Neural progenitor cell (in vitro differentiated cells): ENCODE data around the gene CHRNA5. TPM values are rescaled to one million over a fixed set of nuclear protein-coding genes. Genes with fewer than 3 reads are reported as not detected.

Experiments used
- DNase-seq: peaks from one replicate; pipeline ENCODE4 v3.0.0-alpha.2; 2016; ENCODE audit warnings: low spot score
- H2AFZ ChIP-seq: fragments of 200-600 bp; sonication (generic); replicated peaks from 2 replicates; pipeline ENCODE4 v1.6.1; 2016; ENCODE audit warnings: antibody characterized with exemption
- H3F3A ChIP-seq: fragments of 200-600 bp; sonication (generic); 2 replicates; pipeline ENCODE4 v1.6.1; 2016; ENCODE audit warnings: antibody characterized with exemption, low read depth
- H3K27ac ChIP-seq: fragments of 200-600 bp; sonication (generic); 2 replicates; pipeline ENCODE4 v1.5.1; 2016; ENCODE audit warnings: mild to moderate bottlenecking
- H3K27me3 ChIP-seq: fragments of 200-600 bp; sonication (generic); 2 replicates; pipeline ENCODE4 v1.6.1; 2016; ENCODE audit warnings: mild to moderate bottlenecking, moderate library complexity
- H3K36me3 ChIP-seq: fragments of 200-600 bp; sonication (generic); 2 replicates; pipeline ENCODE4 v1.5.1; 2016
- H3K4me1 ChIP-seq: fragments of 200-600 bp; sonication (generic); 2 replicates; pipeline ENCODE4 v1.6.1; 2016; ENCODE audit warnings: mixed run types
- H3K4me2 ChIP-seq: fragments of 200-600 bp; sonication (generic); 2 replicates; pipeline ENCODE4 v1.6.1; 2016
- H3K4me3 ChIP-seq: fragments of 200-600 bp; sonication (generic); 2 replicates; pipeline ENCODE4 v1.5.1; 2016
- H3K79me2 ChIP-seq: fragments of 200-600 bp; sonication (generic); 2 replicates; pipeline ENCODE4 v1.6.1; 2016; ENCODE audit warnings: low read depth
- H3K9ac ChIP-seq: fragments of 200-600 bp; sonication (generic); 2 replicates; pipeline ENCODE4 v1.6.1; 2016
- H3K9me3 ChIP-seq: fragments of 200-600 bp; sonication (generic); 2 replicates; pipeline ENCODE4 v1.5.1; 2016; ENCODE audit warnings: low read depth
- H4K20me1 ChIP-seq: fragments of 200-600 bp; sonication (generic); 2 replicates; pipeline ENCODE4 v1.6.1; 2016; ENCODE audit warnings: low read depth
- H3K27ac Mint-ChIP-seq: 3 replicates; pipeline ENCODE4 v1.8.0; 2021; ENCODE audit warnings: mixed read lengths
- H3K27me3 Mint-ChIP-seq: 2 replicates; pipeline ENCODE4 v1.8.0; 2022; ENCODE audit warnings: low read depth, mild to moderate bottlenecking, inconsistent platforms, moderate library complexity, mixed read lengths; ENCODE audit not compliant: insufficient read depth
- H3K36me3 Mint-ChIP-seq: 3 replicates; pipeline ENCODE4 v1.8.0; 2021; ENCODE audit warnings: mixed read lengths
- H3K4me1 Mint-ChIP-seq: 3 replicates; pipeline ENCODE4 v1.8.0; 2021; ENCODE audit warnings: mixed read lengths
- H3K4me3 Mint-ChIP-seq: 3 replicates; pipeline ENCODE4 v1.8.0; 2021; ENCODE audit warnings: mild to moderate bottlenecking, moderate library complexity, mixed read lengths
- H3K9me3 Mint-ChIP-seq: 3 replicates; pipeline ENCODE4 v1.8.0; 2020; ENCODE audit warnings: mixed read lengths
- CTCF ChIP-seq: fragments of 200-600 bp; sonication (generic); IDR thresholded peaks from 2 replicates; pipeline ENCODE4 v1.5.1; 2017; ENCODE audit warnings: antibody characterized with exemption, mild to moderate bottlenecking
- EZH2 ChIP-seq: fragments of 200-600 bp; sonication (generic); IDR thresholded peaks from 2 replicates; pipeline ENCODE4 v1.6.1; 2017; ENCODE audit warnings: antibody characterized with exemption, mild to moderate bottlenecking, moderate library complexity
- EZH2phosphoT487 ChIP-seq: fragments of 200-600 bp; sonication (generic); IDR thresholded peaks from 2 replicates; pipeline ENCODE4 v1.6.1; 2017; ENCODE audit warnings: antibody characterized with exemption
- total RNA-seq: library from RNA; depleted of rRNA; stranded (reverse); fragments of >200 nt; gene quantifications from 2 replicates; pipeline ENCODE4 v1.2.3, GENCODE V29; 2015; ENCODE audit warnings: low replicate concordance

The CHRNA5 gene
- total RNA-seq, 1 donor from 2014 or later: 46.9 TPM

- no peak overlapping the region for H3K27ac Mint-ChIP-seq
- Histone ChIP-seq H2AFZ (no peak overlapping the region), H3K27me3 (no peaks in the 10 kb centered on the region), H3K27ac (no peak overlapping the region), H4K20me1 (no peaks in the 10 kb centered on the region), H3K4me2 (no peak overlapping the region), H3F3A (no peaks in the 10 kb centered on the region), H3K79me2 (no peaks in the 10 kb centered on the region), H3K36me3 (no peaks in the 10 kb centered on the region), H3K9ac (no peak overlapping the region), H3K4me3 (no peak overlapping the region), H3K9me3 (no peaks in the 10 kb centered on the region), H3K4me1 (no peaks in the 10 kb centered on the region)
- no peak overlapping the region for H3K4me3 Mint-ChIP-seq
- H3K4me1 Mint-ChIP-seq: peaks cover 11% of the 10 kb centered on the region
- DNase-seq: no peak
- peaks cover 10% of the 10 kb centered on the region for H3K9me3 Mint-ChIP-seq
- TF ChIP-seq EZH2 (no peak), CTCF (no peak)
- H3K27me3 Mint-ChIP-seq: peaks cover 19% of the 10 kb centered on the region
- H3K36me3 Mint-ChIP-seq: no peaks in the 10 kb centered on the region
Measured at GRCh38 chr15:78629031-78629715, 63.9 kb downstream of the CHRNA5 start.

GRCh38 chr15:78629716-78630065 is 64.4 kb downstream of the CHRNA5 start:
- Histone ChIP-seq H3K27me3 (no peaks in the 10 kb centered on the region), H3F3A (no peaks in the 10 kb centered on the region), H3K9ac (no peak overlapping the region), H3K36me3 (no peaks in the 10 kb centered on the region), H2AFZ (no peak overlapping the region), H3K79me2 (no peaks in the 10 kb centered on the region), H3K4me1 (no peaks in the 10 kb centered on the region), H3K4me3 (no peak overlapping the region), H4K20me1 (no peaks in the 10 kb centered on the region), H3K4me2 (no peak overlapping the region), H3K9me3 (no peaks in the 10 kb centered on the region), H3K27ac (no peak overlapping the region)
- Mint-ChIP-seq H3K27ac (no peak overlapping the region), H3K27me3 (peaks cover 19% of the 10 kb centered on the region), H3K4me1 (peaks cover 11% of the 10 kb centered on the region), H3K9me3 (peaks cover 10% of the 10 kb centered on the region), H3K36me3 (no peaks in the 10 kb centered on the region), H3K4me3 (no peak overlapping the region)
- TF ChIP-seq EZH2phosphoT487: no peak
- no peak for TF ChIP-seq EZH2
- no peak for TF ChIP-seq CTCF
- DNase-seq: no peak

- no peak overlapping the region for H3K4me3 ChIP-seq
- no peaks in the 10 kb centered on the region for H3F3A ChIP-seq
- TF ChIP-seq EZH2phosphoT487 (no peak), CTCF (no peak), EZH2 (no peak)
- peaks cover 10% of the 10 kb centered on the region for H3K9me3 Mint-ChIP-seq
- H3K4me3 Mint-ChIP-seq: no peak overlapping the region
- DNase-seq: no peak
- no peaks in the 10 kb centered on the region for H3K4me1 ChIP-seq
- no peaks in the 10 kb centered on the region for H3K36me3 Mint-ChIP-seq
- H3K4me1 Mint-ChIP-seq: peaks cover 11% of the 10 kb centered on the region
- no peaks in the 10 kb centered on the region for H3K9me3 ChIP-seq
- H3K27ac ChIP-seq: no peak overlapping the region
- no peaks in the 10 kb centered on the region for H3K27me3 ChIP-seq
- H3K4me2 ChIP-seq: no peak overlapping the region
- H3K9ac ChIP-seq: no peak overlapping the region
- H3K27ac Mint-ChIP-seq: no peak overlapping the region
- H3K36me3 ChIP-seq: no peaks in the 10 kb centered on the region
- H3K27me3 Mint-ChIP-seq: peaks cover 24% of the 10 kb centered on the region
- no peaks in the 10 kb centered on the region for H4K20me1 ChIP-seq
- H2AFZ ChIP-seq: no peak overlapping the region
- no peaks in the 10 kb centered on the region for H3K79me2 ChIP-seq
Measured at GRCh38 chr15:78630886-78631633, 65.7 kb downstream of the CHRNA5 start.
